Retinal pigment epithelial cell (primary cell): Measurements from ENCODE around the gene CARD9.

Experiments used
- DNase-seq: peaks from one replicate; pipeline ENCODE4 v3.0.0-alpha.2; 2010; ENCODE audit warnings: low read depth
- H3K4me3 ChIP-seq: 2 replicates; pipeline ENCODE4 v1.5.1; 2011; ENCODE audit warnings: mild to moderate bottlenecking, low read length, control low read depth, moderate library complexity
- TF ChIP-seq, protein P1 (sequence below): conservative IDR thresholded peaks from 2 replicates; pipeline ENCODE4 v1.5.1; 2011; ENCODE audit warnings: low read depth, low read length, control low read depth, inconsistent platforms

The CARD9 gene

DNA sequence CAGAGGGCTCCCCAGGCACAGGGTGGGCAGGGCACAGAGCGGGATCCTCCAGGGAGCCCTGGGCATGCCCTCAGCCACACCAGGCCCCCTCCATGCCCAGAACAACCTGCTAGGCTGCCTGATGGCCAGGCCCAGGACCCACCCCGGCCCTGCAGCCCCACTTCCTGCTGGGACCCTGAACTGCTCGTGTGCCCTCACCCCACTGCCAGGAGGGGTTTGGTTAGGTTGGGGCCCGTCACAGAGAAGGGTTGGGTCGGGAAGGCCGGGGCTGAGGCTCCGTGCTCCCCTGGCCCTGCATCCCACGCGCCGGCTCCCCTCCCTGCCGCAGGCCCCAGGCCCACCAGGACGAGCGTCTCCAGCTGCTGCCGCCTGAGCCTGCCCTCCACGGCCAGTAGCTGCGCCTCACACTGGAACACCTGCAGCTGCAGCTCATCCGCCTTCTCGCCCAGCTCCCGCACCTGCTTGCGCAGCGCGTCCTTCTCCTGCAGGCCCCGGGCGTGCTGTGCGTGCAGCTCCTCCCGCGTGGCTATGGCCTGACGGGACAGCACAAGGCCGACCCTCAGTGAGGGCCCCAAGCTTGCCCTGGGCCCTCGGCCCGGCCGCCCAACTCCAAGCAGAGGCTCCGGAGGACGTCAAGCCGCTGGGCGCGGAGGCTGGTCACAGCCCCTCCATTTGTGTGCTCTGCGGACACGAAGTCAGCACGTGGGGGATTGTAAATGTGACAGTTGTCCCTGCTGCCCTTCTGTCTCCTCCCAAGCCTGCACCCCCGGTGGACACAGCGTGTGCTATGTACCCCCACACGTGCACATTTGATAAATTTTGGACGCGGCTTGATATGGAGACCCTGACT is 5.9 kb downstream of the CARD9 start:
- H3K4me3 ChIP-seq = no peak overlapping the region
- TF ChIP-seq, protein P1, sequence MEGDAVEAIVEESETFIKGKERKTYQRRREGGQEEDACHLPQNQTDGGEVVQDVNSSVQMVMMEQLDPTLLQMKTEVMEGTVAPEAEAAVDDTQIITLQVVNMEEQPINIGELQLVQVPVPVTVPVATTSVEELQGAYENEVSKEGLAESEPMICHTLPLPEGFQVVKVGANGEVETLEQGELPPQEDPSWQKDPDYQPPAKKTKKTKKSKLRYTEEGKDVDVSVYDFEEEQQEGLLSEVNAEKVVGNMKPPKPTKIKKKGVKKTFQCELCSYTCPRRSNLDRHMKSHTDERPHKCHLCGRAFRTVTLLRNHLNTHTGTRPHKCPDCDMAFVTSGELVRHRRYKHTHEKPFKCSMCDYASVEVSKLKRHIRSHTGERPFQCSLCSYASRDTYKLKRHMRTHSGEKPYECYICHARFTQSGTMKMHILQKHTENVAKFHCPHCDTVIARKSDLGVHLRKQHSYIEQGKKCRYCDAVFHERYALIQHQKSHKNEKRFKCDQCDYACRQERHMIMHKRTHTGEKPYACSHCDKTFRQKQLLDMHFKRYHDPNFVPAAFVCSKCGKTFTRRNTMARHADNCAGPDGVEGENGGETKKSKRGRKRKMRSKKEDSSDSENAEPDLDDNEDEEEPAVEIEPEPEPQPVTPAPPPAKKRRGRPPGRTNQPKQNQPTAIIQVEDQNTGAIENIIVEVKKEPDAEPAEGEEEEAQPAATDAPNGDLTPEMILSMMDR = no peak

DNA sequence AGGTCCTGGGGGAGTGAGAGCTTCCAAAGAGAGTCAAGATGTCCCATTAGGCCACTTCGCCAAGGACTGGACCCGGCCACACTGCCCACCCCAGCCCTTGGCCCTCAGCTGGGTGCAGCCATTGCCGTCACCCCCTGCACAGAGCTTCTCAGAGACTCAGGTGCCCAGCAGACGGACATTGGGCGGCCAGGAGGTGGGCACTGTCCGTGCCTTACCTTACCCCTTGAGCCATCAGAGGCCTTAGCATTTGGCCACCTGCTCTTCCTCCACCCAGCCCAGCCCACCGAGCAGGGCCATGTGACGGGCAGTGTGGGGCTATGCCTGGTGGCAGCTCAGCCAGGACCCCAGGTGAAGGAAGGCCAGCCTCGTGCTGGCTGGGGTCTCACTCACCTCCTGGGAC is 6.6 kb downstream of the CARD9 start:
- no peak for DNase-seq
- TF ChIP-seq, protein P1 = no peak
- no peak overlapping the region for H3K4me3 ChIP-seq

More for the DNA sequence above, 5.9 kb downstream of the CARD9 start:
- no peak for DNase-seq

DNA sequence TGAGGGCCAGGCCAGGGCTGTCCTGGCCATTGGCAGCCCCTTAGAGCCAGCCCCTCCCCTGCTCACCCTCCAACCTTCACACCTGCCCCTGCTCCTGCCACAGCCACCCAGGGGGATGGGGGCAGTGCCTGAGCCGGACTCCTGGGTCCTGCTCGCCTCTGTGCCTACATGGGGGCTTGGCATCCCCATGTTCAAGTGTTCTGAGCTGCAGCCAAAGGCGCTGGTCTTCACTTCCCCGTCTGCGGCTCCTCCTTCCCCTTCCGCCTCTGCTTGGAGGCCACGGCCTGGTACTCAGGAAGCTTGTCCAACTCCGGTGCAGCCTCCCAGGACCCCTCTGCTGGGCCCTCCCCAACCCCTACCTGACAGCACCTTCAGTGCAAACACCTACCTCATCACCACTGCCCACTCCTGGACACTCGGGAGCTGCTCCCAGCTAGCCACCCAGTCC is 7.7 kb downstream of the CARD9 start:
- no peak overlapping the region for H3K4me3 ChIP-seq
- DNase-seq = no peak
- TF ChIP-seq, protein P1 = no peak

DNA sequence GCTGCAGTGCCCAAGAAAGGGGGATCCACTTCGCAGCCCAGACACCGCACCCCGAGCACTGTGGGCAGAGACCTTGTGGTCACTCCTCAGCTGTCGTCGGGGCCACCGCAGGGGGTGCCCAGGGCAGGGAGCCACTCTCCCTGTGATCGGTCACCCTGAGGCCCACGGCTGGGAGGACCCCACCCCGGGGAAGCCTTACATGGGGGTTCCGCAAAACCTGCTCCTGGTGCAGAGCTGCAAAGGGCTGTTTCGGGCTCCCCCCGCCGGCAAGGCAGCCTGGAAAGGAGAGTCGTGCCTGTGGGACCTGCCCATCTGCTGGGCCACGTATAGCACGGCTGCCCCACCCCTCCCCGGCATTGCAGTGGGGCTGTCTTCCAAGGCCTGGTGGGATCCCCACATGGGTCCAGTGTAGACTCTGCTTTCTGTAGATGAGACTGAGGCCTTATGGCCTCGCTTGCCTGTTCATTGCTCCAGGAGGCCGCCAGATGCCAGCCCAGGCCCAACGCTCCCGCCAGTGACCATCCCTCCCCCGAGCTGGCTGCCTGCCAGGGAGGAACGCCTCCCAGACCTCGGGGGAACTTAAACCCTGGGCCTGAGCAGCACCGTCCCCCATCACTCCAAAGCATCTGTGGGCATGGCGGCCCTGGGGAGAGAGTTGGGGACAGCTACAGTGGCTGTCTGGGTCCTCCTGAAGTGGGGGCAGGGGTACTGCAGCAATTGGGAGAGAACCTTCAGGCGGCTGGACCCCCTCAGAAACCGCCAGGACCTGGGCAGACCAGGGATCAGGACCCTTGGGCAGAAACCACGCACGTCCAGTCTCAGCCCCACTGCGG is 8.3 kb downstream of the CARD9 start:
- TF ChIP-seq, protein P1 = no peak

DNA sequence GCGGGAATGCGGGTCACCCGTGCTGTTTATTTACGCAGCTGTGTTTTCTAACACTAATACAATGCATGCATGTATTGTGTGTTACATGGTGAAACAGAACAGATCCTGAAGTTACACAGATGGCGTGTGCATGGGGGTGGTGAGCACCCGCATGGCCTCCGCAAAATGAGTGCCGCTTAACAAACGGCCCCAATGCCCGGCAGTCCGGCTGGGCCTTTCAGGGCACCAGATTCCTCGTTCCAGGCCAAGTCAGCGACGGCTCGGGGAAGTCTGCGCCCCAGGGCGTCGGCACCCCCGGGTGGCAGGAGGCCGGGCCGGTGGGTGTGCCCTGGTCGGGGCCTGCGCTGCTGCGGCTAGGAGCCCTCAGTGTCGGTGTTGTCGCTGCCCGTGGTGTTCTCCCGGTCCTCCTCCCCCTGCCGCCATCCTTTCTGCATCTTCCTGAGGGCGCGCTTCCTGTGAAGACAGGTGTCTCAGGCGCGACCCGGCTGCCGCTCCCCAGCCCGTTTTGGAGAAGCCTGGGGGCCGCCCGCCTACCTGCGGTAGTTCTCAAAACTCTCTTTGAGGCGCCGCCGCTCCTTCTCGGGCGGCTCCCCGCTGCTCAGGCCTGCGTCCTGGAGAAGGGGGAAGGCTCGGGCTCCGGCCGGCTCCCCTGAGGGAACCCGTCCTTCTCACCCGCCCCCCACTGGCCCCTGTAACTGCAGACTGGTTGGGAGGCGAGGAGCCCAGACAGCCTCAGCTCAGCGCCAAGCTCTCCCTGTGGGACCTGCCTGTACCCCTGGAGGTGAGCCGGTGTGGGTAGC is 9.3 kb downstream of the CARD9 start:
- no peak overlapping the region for H3K4me3 ChIP-seq
- no peak for DNase-seq
- TF ChIP-seq, protein P1 = no peak

More for the DNA sequence above, 8.3 kb downstream of the CARD9 start:
- no peak for DNase-seq
- no peak overlapping the region for H3K4me3 ChIP-seq

DNA sequence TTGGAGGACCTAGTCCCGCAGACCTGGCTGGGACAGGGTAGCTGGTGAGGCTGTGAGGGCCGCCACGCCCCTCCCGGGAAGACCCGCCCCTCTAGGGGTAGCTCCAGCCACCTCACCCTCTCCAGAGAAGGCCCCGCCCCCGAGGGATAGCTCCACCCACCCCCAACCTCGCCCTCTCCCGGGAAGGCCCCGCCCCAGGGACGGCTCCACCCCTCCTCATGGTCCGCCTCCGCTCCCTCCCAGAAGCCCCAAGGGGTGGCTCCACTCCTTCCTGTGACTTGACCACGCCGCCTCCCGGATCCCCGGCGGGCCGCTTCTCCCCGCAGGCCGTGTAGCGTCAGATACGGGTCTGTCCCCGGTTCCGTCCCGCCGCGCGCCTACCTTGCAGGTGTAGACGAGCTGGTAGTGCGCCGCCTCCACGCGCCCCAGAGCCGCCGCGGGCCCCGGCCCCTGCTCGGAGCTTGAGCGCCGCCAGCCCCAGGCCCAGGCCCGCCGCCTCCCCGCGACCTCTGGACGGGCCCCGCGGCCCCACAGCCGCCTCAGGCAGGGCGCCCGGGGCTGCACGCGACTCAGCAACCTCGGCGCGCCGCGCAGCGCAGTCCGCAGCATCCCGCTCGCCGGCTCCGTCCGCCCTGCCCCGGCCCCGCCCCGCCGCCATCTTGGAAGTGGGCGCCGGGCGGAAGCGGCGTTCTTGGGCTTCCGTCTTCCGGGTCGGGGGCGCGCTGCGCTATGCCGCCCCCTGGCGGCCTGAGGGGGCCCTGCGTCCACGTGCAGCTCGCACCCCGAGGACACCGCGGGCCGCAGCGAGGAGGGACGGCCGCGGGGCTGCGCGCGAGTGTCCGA is 10.1 kb downstream of the CARD9 start, which contains the start of gene DNLZ:
Gene DNLZ (minus strand): TSS at position 639 of the 843 bp plus-strand sequence. CDS start 30 bp downstream, at position 609.
- TF ChIP-seq, protein P1 = peak; percentile 78
- peak within 1 kb of the TSS; percentile 67 for H3K4me3 ChIP-seq

More for the DNA sequence above, 10.1 kb downstream of the CARD9 start, which contains the start of gene DNLZ:
- DNase-seq = peak; percentile 68
